BLaER1 treated with 17β-estradiol and CSF1 and Interleukin-3, amounts not matched to agents 10 nM and 100 nM (cell line): ENCODE data around the gene PNO1.
"Not testable (repeated sequence)": the region's sequence is repeated elsewhere in the genome, so short reads cannot be mapped to it uniquely, and the experiment has no call there.

Source experiments
- H3K27ac ChIP-seq, 11 experiments: shearing (Covaris generic); formaldehyde crosslinking; 2 replicates each; pipeline ENCODE4 v1.8.1; 2022
- H3K27me3 ChIP-seq, 11 experiments: shearing (Covaris generic); formaldehyde crosslinking; 2 replicates each; pipeline ENCODE4 v1.8.1; 2022
- H3K36me3 ChIP-seq, 11 experiments: shearing (Covaris generic); formaldehyde crosslinking; 2 replicates each; pipeline ENCODE4 v1.8.1; 2022
- H3K4me1 ChIP-seq, 10 experiments: shearing (Covaris generic); formaldehyde crosslinking; 2 replicates each; pipeline ENCODE4 v1.8.1; 2022
- H3K4me2 ChIP-seq, 11 experiments: shearing (Covaris generic); formaldehyde crosslinking; 2 replicates each; pipeline ENCODE4 v1.8.1; 2022
- H3K4me3 ChIP-seq, 10 experiments: shearing (Covaris generic); formaldehyde crosslinking; 2 replicates each; pipeline ENCODE4 v1.8.1; 2022
- H3K9ac ChIP-seq, 11 experiments: shearing (Covaris generic); formaldehyde crosslinking; 2 replicates each; pipeline ENCODE4 v1.8.1; 2022
- H3K9me3 ChIP-seq, 11 experiments: shearing (Covaris generic); formaldehyde crosslinking; replicated peaks in 1 of 11; 2 replicates each; pipeline ENCODE4 v1.8.1; 2022
- H4K20me1 ChIP-seq, 11 experiments: shearing (Covaris generic); formaldehyde crosslinking; 2 replicates each; pipeline ENCODE4 v1.8.1; 2022
- Cebpa-rat ChIP-seq, 11 experiments: shearing (Covaris generic); IDR thresholded peaks; 2 replicates each; pipeline ENCODE4 v1.8.1; 2022

The PNO1 gene

DNA sequence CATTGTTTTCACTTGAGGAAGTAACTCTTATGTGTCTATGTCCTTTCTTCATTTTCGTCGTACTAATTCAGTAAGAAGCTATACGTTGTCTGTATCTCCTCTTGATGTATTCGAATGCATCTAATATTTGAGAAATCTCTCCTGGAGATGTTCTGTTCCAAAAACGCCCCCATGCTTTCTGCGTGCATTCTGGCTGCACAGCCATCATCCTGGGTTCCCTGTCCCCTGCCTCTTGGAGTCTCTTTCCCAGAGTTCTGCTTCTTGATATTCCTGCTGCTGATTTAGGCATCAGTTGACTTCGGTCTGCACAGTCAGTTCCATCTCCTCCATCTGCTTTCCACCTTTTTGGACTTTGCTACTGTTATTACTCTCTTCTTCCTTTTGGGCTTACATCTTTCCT is 13.5 kb downstream of the PNO1 start:
- Histone ChIP-seq H3K4me3 (no peak overlapping the region), H3K4me2 (0 out of 22 replicates have a peak overlapping the region, but pooled peaks of 1 of the 11 experiments have one; percentile 72), H3K36me3 (peaks cover 35 to 100% (median 93%) of the 10 kb centered on the region in 11 experiments), H3K27me3 (no peaks in the 10 kb centered on the region), H3K9ac (no peak overlapping the region), H4K20me1 (peaks cover 5 to 88% (median 68%) of the 10 kb centered on the region in 11 experiments; a peak in 20 of 22 replicates), H3K4me1 (peaks cover 25 to 44% (median 32%) of the 10 kb centered on the region in 10 experiments), H3K27ac (no peak overlapping the region), H3K9me3 (no peaks in the 10 kb centered on the region)
- TF ChIP-seq Cebpa-rat (IDR thresholded peaks at IDR 0.05): no peak

DNA sequence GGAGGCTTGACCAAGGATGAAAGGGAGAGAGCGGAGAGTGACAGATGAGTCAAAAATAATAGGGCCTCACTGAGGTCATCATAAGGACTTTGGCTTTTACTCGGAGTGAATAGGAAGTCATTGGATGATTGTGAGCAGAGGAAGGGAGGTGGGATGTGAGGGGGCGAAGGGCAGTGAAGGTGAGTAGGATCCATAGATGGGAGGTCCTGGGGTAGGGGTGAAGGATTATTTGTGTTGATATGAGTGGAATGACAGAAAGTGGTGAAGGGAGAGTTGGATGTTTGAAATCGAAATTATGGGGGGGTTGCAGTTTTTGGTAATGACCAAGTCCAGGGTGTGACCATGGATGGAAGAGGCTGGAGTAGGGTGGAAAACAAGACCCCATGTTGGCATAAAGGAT is 14.0 kb downstream of the PNO1 start:
- H3K4me2 ChIP-seq: peak overlapping the region in 5 of 11 experiments; percentile 3 to 80 (median 76); a peak in 3 of 22 replicates
- H3K9ac ChIP-seq: no peak overlapping the region
- H4K20me1 ChIP-seq: peaks cover 10 to 88% (median 62%) of the 10 kb centered on the region in 11 experiments; a peak in 20 of 22 replicates
- peaks cover 35 to 100% (median 93%) of the 10 kb centered on the region in 11 experiments for H3K36me3 ChIP-seq
- no peak overlapping the region for H3K27ac ChIP-seq
- peaks cover 25 to 43% (median 33%) of the 10 kb centered on the region in 10 experiments for H3K4me1 ChIP-seq
- H3K27me3 ChIP-seq: no peaks in the 10 kb centered on the region
- TF ChIP-seq Cebpa-rat (IDR thresholded peaks at IDR 0.05): no peak
- H3K9me3 ChIP-seq: no peaks in the 10 kb centered on the region
- no peak overlapping the region for H3K4me3 ChIP-seq

DNA sequence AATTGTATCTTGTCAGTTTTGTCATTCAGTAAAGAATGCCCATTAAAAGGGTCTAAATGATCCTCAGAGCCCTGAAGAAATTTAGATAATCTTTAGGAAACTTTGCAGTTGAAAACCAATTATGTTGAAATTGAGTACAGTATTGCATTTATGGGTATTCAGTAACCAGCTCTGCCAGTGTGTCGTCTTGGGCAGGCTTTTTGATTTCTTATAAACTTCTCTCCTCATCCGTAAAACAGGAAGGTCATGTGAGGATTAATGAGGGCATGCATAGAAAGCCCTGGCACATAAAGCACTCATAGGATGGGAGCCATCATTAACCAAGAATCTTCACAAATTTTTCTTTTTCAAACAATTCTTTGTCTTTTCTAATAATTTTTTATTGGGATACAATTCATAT is 14.8 kb downstream of the PNO1 start:
- Histone ChIP-seq H3K27ac (peak overlapping the region in 2 of 11 experiments; percentile 45 to 48; a peak in 3 of 22 replicates), H3K4me3 (no peak overlapping the region), H3K36me3 (peaks cover 39 to 100% (median 93%) of the 10 kb centered on the region in 11 experiments), H3K9me3 (no peaks in the 10 kb centered on the region), H3K4me1 (peaks cover 25 to 51% (median 38%) of the 10 kb centered on the region in 10 experiments), H3K4me2 (peak overlapping the region in 7 of 11 experiments; percentile 68 to 80 (median 74); a peak in 13 of 22 replicates), H3K9ac (no peak overlapping the region), H4K20me1 (peaks cover 19 to 88% (median 62%) of the 10 kb centered on the region in 11 experiments; a peak in 19 of 22 replicates), H3K27me3 (no peaks in the 10 kb centered on the region)
- TF ChIP-seq Cebpa-rat (IDR thresholded peaks at IDR 0.05): no peak

DNA sequence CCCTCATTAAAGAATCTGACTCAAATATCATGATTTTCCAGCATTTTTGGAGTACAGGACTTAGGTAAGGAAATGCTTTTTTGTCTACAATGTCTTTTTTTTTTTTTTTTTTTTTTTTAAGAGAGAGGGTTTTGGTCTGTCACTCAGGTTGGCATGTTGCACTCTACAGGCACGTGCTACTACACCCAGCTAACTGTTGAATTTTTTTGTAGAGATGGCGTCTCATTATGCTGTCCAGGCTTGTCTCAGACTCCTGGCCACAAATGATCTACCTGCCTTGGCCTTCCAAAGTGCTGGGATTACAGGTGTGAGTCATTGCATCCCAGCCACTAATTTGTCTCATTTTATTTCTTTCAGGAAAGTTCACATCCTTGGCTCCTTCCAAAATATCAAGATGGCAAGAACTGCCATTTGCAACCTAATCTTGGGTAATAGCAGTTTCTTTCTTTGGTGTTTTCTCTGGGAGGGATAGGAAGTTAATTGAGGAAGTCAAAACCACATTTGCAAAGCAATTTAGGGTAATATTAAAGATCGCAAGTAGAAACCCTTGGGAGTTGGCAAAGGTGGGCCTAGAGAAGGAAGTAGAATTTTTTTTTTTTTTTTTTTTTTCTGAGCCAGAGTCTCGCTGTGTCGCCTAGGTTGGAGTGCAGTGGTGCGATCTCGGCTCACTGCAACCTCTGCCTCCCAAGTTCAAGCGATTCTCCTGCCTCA is 15.5 kb downstream of the PNO1 start:
- Histone ChIP-seq H3K4me1 (peaks cover 25 to 54% (median 39%) of the 10 kb centered on the region in 10 experiments), H3K27ac (peak overlapping the region in 6 of 11 experiments; percentile 7 to 54 (median 46); a peak in 6 of 22 replicates), H3K4me2 (peak overlapping the region; percentile 46 to 80 (median 72)), H3K27me3 (no peaks in the 10 kb centered on the region), H3K4me3 (no peak overlapping the region), H3K9me3 (no peaks in the 10 kb centered on the region), H3K9ac (no peak overlapping the region), H3K36me3 (peaks cover 41 to 100% (median 93%) of the 10 kb centered on the region in 11 experiments), H4K20me1 (peaks cover 25 to 88% (median 63%) of the 10 kb centered on the region in 11 experiments; a peak in 19 of 22 replicates)
- peak in 1 of 11 experiments; percentile 18; a peak in 3 of 22 replicates for TF ChIP-seq Cebpa-rat (IDR thresholded peaks at IDR 0.05)

DNA sequence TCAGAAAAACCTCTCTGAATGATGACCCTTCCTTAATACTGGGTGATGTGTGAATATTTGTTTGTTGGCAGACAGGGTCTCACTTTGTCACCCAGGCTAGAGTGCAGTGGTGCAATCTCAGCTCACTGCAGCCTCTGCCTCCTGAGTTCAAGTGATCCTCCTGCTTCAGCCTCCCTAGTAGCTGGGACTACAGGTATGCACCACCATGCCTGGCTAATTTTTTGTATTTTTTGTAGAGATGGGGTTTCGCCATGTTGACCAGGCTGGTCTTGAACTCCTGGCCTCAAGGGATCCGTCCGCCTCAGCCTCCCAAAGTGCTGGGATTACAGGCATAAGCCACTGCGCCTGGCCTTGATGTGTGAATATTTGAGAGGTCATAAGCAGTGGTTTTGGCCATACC is 17.5 kb downstream of the PNO1 start:
- H3K4me2 ChIP-seq, H3K9ac ChIP-seq, H3K27ac ChIP-seq, H3K9me3 ChIP-seq, H3K27me3 ChIP-seq, H3K4me3 ChIP-seq: not testable (repeated sequence)
- peaks cover 44 to 100% (median 92%) of the 10 kb centered on the region in 11 experiments for H3K36me3 ChIP-seq
- peaks cover 25 to 54% (median 39%) of the 10 kb centered on the region in 10 experiments for H3K4me1 ChIP-seq
- H4K20me1 ChIP-seq: peaks cover 29 to 85% (median 58%) of the 10 kb centered on the region in 11 experiments; a peak in 18 of 22 replicates

DNA sequence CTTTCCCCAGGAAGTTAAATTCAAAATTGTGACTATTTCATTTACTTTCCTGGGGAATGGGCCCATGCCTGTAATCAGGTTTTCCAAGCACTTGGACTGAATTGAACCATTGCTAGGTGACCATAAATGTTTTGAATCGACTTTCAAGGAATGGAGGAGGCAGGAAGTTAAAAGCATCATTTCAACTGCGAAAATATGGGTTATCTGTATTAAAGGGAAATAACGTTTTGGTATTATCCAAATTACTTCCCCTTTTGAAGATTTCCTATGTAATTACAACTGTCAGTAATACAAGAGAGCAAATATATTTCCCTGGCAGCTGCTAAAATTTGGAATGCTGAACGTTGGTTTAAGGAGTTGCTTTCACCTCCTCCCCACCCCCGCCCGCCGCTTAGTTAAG is 19.0 kb downstream of the PNO1 start:
- H3K4me2 ChIP-seq: peak overlapping the region in 2 of 11 experiments; percentile 9 to 28; a peak in 4 of 22 replicates
- peaks cover 20 to 48% (median 33%) of the 10 kb centered on the region in 10 experiments for H3K4me1 ChIP-seq
- TF ChIP-seq Cebpa-rat (IDR thresholded peaks at IDR 0.05): no peak
- peaks cover 29 to 81% (median 59%) of the 10 kb centered on the region in 11 experiments; a peak in 18 of 22 replicates for H4K20me1 ChIP-seq
- H3K9ac ChIP-seq: no peak overlapping the region
- H3K27me3 ChIP-seq: no peaks in the 10 kb centered on the region
- no peak overlapping the region for H3K27ac ChIP-seq
- peaks cover 57 to 100% (median 93%) of the 10 kb centered on the region in 11 experiments for H3K36me3 ChIP-seq
- no peaks in the 10 kb centered on the region for H3K9me3 ChIP-seq
- no peak overlapping the region for H3K4me3 ChIP-seq

DNA sequence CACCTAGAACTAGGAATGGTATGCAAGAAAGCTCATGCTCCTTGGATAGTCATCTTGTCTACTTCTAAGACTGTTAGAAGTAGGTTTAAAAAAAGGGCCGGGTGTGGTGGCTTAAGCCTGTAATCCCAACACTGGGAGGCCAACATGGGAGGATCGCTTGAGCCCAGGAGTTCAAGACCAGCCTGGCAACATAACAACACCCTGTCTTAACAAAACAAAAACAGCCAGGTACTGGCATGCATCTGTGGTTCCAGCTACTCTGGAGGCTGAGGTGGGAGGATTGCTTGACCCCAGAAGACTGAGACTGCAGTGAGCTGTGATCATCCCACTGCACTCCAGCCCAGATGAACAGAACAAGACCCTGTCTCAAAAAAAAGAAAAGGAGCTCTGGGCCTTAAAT is 19.9 kb downstream of the PNO1 start:
- TF ChIP-seq Cebpa-rat (IDR thresholded peaks at IDR 0.05): no peak
- H3K4me1 ChIP-seq: peaks cover 14 to 40% (median 24%) of the 10 kb centered on the region in 10 experiments
- peaks cover 63 to 100% (median 91%) of the 10 kb centered on the region in 11 experiments for H3K36me3 ChIP-seq
- H3K4me2 ChIP-seq: peak overlapping the region in 2 of 11 experiments; percentile 9 to 28; a peak in 1 of 22 replicates
- no peaks in the 10 kb centered on the region for H3K27me3 ChIP-seq
- H4K20me1 ChIP-seq: peaks cover 22 to 75% (median 57%) of the 10 kb centered on the region in 11 experiments; a peak in 18 of 22 replicates
- H3K4me3 ChIP-seq: no peak overlapping the region
- H3K9ac ChIP-seq: no peak overlapping the region
- H3K9me3 ChIP-seq: no peaks in the 10 kb centered on the region
- H3K27ac ChIP-seq: no peak overlapping the region

DNA sequence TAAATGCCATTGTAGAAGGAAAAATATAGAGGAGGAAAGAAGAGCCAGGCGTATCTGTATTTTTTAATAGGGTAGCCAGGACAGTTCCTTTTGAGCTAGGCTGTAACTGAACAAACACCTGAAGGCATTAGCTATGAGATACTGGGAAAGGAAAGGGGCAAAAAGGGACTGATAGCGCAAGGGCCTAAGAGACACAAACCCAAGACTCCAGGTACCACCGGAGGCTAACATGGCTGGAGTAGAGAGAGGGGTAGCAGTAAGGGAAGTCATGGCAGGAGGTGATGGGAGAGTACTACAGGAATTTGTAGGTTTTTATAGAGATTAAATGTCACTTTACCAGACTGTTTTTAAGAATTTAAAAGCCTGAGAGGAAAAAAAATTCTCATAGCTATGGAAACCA is 20.7 kb downstream of the PNO1 start:
- Histone ChIP-seq H4K20me1 (peaks cover 25 to 81% (median 55%) of the 10 kb centered on the region in 11 experiments; a peak in 17 of 22 replicates), H3K27me3 (no peaks in the 10 kb centered on the region), H3K4me1 (peaks cover 6 to 31% (median 16%) of the 10 kb centered on the region in 10 experiments), H3K27ac (no peak overlapping the region), H3K9me3 (no peaks in the 10 kb centered on the region), H3K4me2 (no peak overlapping the region), H3K9ac (no peak overlapping the region), H3K4me3 (no peak overlapping the region), H3K36me3 (peaks cover 72 to 100% (median 93%) of the 10 kb centered on the region in 11 experiments)
- no peak for TF ChIP-seq Cebpa-rat (IDR thresholded peaks at IDR 0.05)

DNA sequence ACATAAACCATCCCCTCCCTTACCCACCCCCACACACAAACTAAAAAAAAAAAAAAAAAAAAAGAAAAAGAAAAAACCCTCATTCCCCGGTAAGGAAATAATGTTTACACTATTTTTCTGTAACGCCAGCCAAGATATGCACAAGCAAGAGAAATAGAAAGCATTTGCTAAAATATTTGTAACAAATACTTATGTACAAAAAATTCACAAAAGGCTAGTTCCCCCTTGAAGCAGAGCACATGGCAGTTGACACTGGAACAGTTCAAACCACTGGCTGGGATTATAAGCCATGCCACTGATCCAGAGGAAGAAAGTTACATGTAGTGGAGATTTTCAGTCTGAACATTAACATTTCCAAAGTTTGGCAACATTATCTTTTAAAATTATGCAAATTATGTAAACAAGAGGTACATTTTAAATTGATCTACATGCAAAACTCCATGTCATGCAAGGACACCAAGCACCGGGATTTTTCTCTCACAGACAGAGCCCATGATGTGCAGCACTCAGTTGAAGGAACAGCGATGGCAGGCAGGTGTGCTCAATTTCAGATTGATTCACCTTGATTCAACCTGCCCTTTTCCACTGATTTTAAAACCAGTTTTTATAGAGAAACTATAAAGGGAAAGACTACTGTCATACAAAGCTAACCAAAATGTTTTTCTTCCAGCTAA is 21.4 kb downstream of the PNO1 start:
- Histone ChIP-seq H3K4me1 (peaks cover 0 to 24% (median 9%) of the 10 kb centered on the region in 10 experiments; a peak in 14 of 20 replicates), H3K4me3 (no peak overlapping the region), H4K20me1 (peaks cover 19 to 81% (median 49%) of the 10 kb centered on the region in 11 experiments; a peak in 17 of 22 replicates), H3K36me3 (peaks cover 78 to 100% (median 94%) of the 10 kb centered on the region in 11 experiments), H3K4me2 (no peak overlapping the region), H3K27me3 (no peaks in the 10 kb centered on the region), H3K9ac (no peak overlapping the region), H3K9me3 (no peaks in the 10 kb centered on the region), H3K27ac (no peak overlapping the region)
- TF ChIP-seq Cebpa-rat (IDR thresholded peaks at IDR 0.05): no peak
